Suppressor macrophage (primary cell): ENCODE data around the gene GUCY2F.

ENCODE experiments used
- DNase-seq, 4 experiments: peaks; one replicate each; pipeline ENCODE4 v3.0.0-alpha.2; 2020 to 2022
- total RNA-seq, 17 experiments: gene quantifications; one replicate each; lab custom pipeline; 2026; ENCODE audit warnings: mixed read lengths in 6 of 17, inconsistent platforms in 3 of 17; lab: John Stamatoyannopoulos, UW

The GUCY2F gene
- 0.05 to 2.3 (median 0.48) reads per million in 17 experiments for total RNA-seq

GRCh38 chrX:109481986-109482385, at the start of gene GUCY2F:
Gene GUCY2F (minus strand): TSS chrX:109482086. CDS start chrX:109475936, 6,150 bp downstream.
- no peak for DNase-seq

- DNase-seq = no peak
Observed at GRCh38 chrX:109519001-109519400, 37.1 kb upstream of the GUCY2F start.

GRCh38 chrX:109511113-109511512, 29.2 kb upstream of the GUCY2F start:
- DNase-seq = no peak

- no peak for DNase-seq
Observed at GRCh38 chrX:109508915-109509314, 27.0 kb upstream of the GUCY2F start.

GRCh38 chrX:109501176-109501575, 19.3 kb upstream of the GUCY2F start:
- peak in 1 of 4 experiments; percentile 33 for DNase-seq

- no peak for DNase-seq
Observed at GRCh38 chrX:109498434-109498833, 16.5 kb upstream of the GUCY2F start.

GRCh38 chrX:109489174-109489573, 7.3 kb upstream of the GUCY2F start:
- DNase-seq = no peak

- DNase-seq = peak; percentile 25 to 67 (median 47)
Observed at GRCh38 chrX:109487640-109488039, 5.8 kb upstream of the GUCY2F start.

GRCh38 chrX:109485470-109486340, 3.8 kb upstream of the GUCY2F start:
- peak; percentile 73 to 82 (median 75) for DNase-seq

- DNase-seq = no peak
Observed at GRCh38 chrX:109484886-109485285, 3.0 kb upstream of the GUCY2F start.

- DNase-seq = peak; percentile 34 to 48 (median 40)
Observed at GRCh38 chrX:109475174-109475891, 6.6 kb downstream of the GUCY2F start.

GRCh38 chrX:109472939-109473735, 8.7 kb downstream of the GUCY2F start:
- peak; percentile 18 to 46 (median 44) for DNase-seq

GRCh38 chrX:109464231-109464630, 17.7 kb downstream of the GUCY2F start:
- DNase-seq = no peak

- no peak for DNase-seq
Observed at GRCh38 chrX:109463784-109464183, 18.1 kb downstream of the GUCY2F start.

GRCh38 chrX:109448282-109448938, 33.5 kb downstream of the GUCY2F start:
- DNase-seq = no peak

GRCh38 chrX:109441266-109441665, 40.6 kb downstream of the GUCY2F start:
- DNase-seq = peak; percentile 16 to 66 (median 58)

- peak; percentile 14 to 70 (median 54) for DNase-seq
Observed at GRCh38 chrX:109440475-109440874, 41.4 kb downstream of the GUCY2F start.

- DNase-seq = no peak
Observed at GRCh38 chrX:109409181-109409580, 72.7 kb downstream of the GUCY2F start.

GRCh38 chrX:109403922-109404321, 78.0 kb downstream of the GUCY2F start:
- no peak for DNase-seq

GRCh38 chrX:109399831-109400230, 82.1 kb downstream of the GUCY2F start:
- DNase-seq = no peak

- DNase-seq = no peak
Observed at GRCh38 chrX:109398833-109399232, 83.1 kb downstream of the GUCY2F start.

- DNase-seq = no peak
Observed at GRCh38 chrX:109398061-109398460, 83.8 kb downstream of the GUCY2F start.
